IPS-11a (cell line): Measurements from ENCODE around the gene NIM1K.
"Not testable (repeated sequence)": the region's sequence is repeated elsewhere in the genome, so short reads cannot be mapped to it uniquely, and the experiment has no call there.

Experiments
- H3K4me3 ChIP-seq: one replicate; pipeline ENCODE4 v1.5.1; 2013; ENCODE audit warnings: low read depth, low read length, control low read depth

The NIM1K gene

DNA sequence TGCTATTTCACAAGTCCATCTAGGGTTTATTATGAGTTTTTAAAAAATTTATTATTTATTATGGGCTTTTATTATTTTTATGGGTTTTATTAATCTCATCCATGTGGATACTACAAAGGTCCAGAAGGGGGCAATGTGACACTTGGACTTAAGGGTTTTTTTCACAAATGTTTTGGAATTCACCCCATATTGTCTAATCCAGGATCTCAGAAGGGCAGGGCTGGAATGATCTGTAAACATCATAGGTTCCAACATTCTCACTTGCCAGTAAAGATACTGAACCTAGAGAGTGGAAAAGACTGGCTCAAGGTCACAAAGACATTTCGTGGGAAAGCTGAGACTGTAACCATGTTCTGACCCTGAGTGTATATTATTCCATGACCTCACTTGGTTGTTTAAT is 35.6 kb downstream of the NIM1K start:
- no peak overlapping the region for H3K4me3 ChIP-seq

- no peak overlapping the region for H3K4me3 ChIP-seq
Observed at GRCh38 chr5:43230707-43231106, 38.7 kb downstream of the NIM1K start.

GRCh38 chr5:43231977-43232376 is 40.0 kb downstream of the NIM1K start:
- no peak overlapping the region for H3K4me3 ChIP-seq

- no peak overlapping the region for H3K4me3 ChIP-seq
Observed at GRCh38 chr5:43232943-43233833, 41.2 kb downstream of the NIM1K start.

- no peak overlapping the region for H3K4me3 ChIP-seq
Observed at GRCh38 chr5:43233946-43234345, 41.9 kb downstream of the NIM1K start.

DNA sequence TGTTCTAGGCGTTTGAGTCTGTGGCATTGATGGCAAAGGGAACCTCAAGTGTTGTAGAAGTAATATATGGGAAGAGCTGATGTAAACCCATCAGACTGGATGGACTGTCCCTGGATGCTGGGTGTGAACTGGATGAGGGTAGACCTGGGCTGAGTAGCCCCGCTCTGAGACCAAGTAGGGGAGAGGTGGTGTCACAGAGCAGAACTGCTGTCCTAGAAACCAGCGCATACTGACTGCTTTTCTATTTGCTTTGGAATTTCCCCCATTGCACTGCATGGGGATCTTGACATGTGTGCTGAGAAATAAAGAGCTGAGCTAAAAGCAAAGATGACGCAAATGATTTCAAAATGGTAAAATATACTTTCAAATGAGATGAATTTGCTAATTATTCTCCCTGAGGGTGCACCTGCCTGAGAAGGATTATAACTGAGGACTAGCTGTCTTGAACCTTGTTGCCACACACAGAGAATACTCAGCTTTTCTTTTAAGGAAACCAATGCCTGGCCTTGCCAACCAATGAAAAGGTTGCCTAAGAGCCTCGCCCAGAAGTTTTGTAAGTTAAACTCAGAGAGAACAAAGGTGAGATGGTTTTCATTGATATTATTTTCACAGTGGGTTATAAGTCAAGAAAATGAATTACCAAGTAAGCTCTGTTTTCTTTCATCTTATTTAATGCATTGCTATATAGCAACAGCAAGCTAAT is 44.8 kb downstream of the NIM1K start:
- no peak overlapping the region for H3K4me3 ChIP-seq

GRCh38 chr5:43242196-43242595 is 50.2 kb downstream of the NIM1K start:
- H3K4me3 ChIP-seq: no peak overlapping the region

- H3K4me3 ChIP-seq: no peak overlapping the region
Observed at GRCh38 chr5:43243270-43243669, 51.2 kb downstream of the NIM1K start.

- H3K4me3 ChIP-seq: no peak overlapping the region
Observed at GRCh38 chr5:43244823-43245565, 53.0 kb downstream of the NIM1K start.

DNA sequence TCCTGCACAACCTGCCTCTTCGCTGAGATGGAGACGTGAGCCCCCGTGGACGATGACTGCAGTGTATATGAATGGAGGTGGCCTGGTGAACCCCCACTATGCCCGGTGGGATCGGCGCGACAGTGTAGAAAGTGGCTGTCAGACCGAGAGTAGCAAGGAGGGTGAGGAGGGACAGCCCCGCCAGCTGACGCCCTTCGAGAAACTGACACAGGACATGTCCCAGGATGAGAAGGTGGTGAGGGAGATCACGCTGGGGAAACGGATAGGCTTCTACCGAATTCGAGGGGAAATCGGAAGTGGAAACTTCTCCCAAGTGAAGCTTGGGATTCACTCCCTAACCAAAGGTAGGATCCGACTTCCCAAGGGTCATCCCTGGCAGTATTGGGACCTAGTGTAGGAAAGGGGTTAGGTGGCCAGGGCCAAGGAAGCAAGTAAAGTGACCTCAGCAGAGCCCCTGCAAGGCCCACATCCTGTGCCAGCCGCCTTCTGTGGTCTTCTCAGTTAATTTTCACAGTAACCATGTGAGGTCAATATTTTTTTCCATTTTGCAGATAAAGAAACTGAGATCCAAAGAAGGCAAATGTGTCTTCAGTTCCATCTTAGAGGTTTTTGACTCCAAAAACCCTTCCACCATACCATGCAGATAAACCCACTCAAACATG is 53.8 kb downstream of the NIM1K start:
- H3K4me3 ChIP-seq: no peak overlapping the region

GRCh38 chr5:43251754-43252153 is 59.7 kb downstream of the NIM1K start:
- H3K4me3 ChIP-seq: no peak overlapping the region

DNA sequence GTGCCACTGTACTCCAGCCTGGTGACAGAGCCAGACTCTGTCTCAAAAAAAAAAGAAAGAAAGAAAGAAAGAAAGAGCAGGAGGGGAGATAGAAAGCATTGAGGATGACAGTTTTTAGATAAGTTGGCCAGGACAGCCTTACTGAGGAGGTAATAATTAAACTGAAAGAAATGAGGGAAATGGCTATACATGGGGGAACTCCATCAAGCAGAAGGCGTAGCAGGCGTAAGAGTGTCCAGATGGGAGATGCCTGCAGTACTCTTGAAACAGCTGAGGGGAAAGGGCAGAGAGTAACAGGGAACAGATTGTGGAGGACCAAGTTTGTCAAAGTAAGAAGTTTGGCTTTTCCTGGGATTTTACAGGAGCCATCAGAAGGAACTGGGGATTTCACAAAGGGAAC is 63.7 kb downstream of the NIM1K start:
- no peak overlapping the region for H3K4me3 ChIP-seq

- H3K4me3 ChIP-seq: no peak overlapping the region
Observed at GRCh38 chr5:43256261-43256966, 64.4 kb downstream of the NIM1K start.

DNA sequence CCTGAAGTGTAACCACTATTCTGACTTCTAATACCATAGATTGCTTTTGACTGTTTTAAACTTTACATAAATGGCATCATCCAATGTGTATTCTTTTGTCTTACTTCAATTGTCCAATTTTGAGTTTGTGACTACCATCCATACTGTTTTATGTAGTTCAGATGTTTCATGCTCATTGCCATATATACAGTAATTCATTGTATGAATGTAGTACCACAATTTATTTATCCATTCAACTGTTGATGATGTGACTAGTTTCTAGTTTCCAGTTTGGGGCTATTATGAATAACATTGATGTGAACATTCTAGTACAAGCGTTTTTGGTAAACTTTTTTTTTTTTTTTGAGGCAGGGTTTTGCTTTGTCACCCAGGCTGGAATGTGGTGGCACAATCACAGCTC is 66.1 kb downstream of the NIM1K start:
- no peak overlapping the region for H3K4me3 ChIP-seq

- H3K4me3 ChIP-seq: not testable (repeated sequence)
Observed at GRCh38 chr5:43262269-43262668, 70.2 kb downstream of the NIM1K start.

GRCh38 chr5:43268188-43268820 is 76.3 kb downstream of the NIM1K start:
- H3K4me3 ChIP-seq: no peak overlapping the region

GRCh38 chr5:43270645-43271044 is 78.6 kb downstream of the NIM1K start:
- H3K4me3 ChIP-seq: no peak overlapping the region

DNA sequence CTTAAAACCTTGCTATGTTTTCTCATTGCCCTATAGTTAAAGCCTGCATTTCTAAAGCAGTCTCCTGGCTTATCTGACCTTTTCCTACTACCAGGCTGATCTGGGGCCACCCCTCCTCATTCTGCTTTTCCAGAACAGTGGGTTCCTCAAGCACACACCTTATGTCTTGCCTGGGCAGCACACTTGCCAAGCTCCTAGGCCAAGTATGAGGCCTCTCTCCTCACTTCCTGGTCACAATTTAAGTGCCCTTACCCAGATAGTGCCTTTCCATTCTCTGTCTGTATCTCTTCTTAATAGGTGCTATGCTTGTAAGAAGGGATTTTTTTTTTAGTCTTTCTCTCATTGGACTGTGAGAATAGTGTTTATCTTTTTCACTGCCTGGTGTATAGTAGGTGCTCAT is 81.5 kb downstream of the NIM1K start:
- H3K4me3 ChIP-seq: no peak overlapping the region

DNA sequence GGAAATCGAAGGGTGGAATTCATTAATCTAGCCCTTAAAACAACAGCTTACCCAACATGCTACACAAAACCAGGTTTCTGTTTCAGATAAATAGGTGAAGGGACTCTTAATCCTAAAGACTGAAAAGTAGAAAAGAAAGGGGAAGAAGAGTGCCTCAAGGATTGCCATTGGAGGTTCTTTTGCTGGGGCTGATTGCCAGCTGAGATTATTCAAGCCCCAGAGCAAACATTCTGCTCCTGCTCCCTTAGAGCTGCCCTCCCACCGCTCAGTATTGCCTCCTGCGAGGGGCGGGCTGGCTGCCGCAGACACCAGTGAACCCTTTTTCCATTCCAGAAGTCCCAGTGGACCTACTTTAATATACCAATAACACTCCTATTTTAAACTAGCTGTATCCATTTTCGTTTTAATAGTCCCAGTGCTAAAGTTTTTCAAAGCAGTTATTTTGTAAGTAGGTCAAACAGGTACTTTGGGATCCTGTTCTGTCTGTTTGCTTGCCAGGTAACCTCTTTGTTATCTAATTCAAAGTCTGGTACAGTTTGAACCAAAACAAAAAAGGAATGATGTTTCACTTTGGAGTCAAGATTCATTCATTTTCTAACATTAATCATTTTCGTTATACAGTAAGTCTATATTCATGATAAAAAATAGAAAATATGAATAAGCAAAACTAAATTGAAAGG is 82.5 kb downstream of the NIM1K start:
- no peak overlapping the region for H3K4me3 ChIP-seq
